Suprapubic skin (tissue), 4 donors: ENCODE results near the gene PELO. TPM values are rescaled to one million over a fixed set of nuclear protein-coding genes. Genes with fewer than 3 reads are reported as not detected.

Experiments used
- DNase-seq, 2 donors: peaks; one replicate each; pipeline ENCODE4 v3.0.0-alpha.2; 2019; ENCODE audit warnings: low spot score in 2 of 2
- H3K27ac ChIP-seq: fragments of 200-600 bp; sonication (generic); one replicate; pipeline ENCODE4 v1.5.1; 2019
- H3K27me3 ChIP-seq: fragments of 200-600 bp; sonication (generic); one replicate; pipeline ENCODE4 v1.5.1; 2019
- H3K36me3 ChIP-seq: fragments of 200-600 bp; sonication (generic); one replicate; pipeline ENCODE4 v1.5.1; 2019
- H3K4me1 ChIP-seq: fragments of 200-600 bp; sonication (generic); one replicate; pipeline ENCODE4 v1.5.1; 2019
- H3K4me3 ChIP-seq: fragments of 200-600 bp; sonication (generic); one replicate; pipeline ENCODE4 v1.5.1; 2019; ENCODE audit warnings: mild to moderate bottlenecking
- H3K9me3 ChIP-seq: fragments of 200-600 bp; sonication (generic); one replicate; pipeline ENCODE4 v1.5.1; 2019
- CTCF ChIP-seq, 2 donors: fragments of 200-600 bp in 1 of 2; fragments of 450-650 bp in 1 of 2; sonication (generic) in 1 of 2; IDR thresholded peaks; one replicate each; pipeline ENCODE4 v1.5.1; 2016 to 2019; ENCODE audit warnings: antibody characterized with exemption in 2 of 2, mild to moderate bottlenecking in 1 of 2, moderate library complexity in 1 of 2
- EP300 ChIP-seq: sonication (generic); formaldehyde crosslinking; IDR thresholded peaks from one replicate; pipeline ENCODE4 v1.6.1; 2017; ENCODE audit warnings: antibody characterized with exemption
- POLR2A ChIP-seq, 2 donors: fragments of 450-650 bp; IDR thresholded peaks; one replicate each; pipeline ENCODE4 v1.6.1; 2017; ENCODE audit warnings: antibody characterized with exemption in 2 of 2, mild to moderate bottlenecking in 2 of 2, moderate library complexity in 2 of 2
- POLR2AphosphoS5 ChIP-seq, 3 donors: sonication (generic); formaldehyde crosslinking; IDR thresholded peaks; one replicate each; pipeline ENCODE4 v1.6.1; 2017; ENCODE audit warnings: antibody characterized with exemption in 3 of 3
- WGBS: methylation state at CpG from one replicate; pipeline ENCODE4 v1.1.5; 2018; 5-methylcytosine and 5-hydroxymethylcytosine counted together
- total RNA-seq, 4 donors: library from RNA; depleted of rRNA; stranded (reverse); fragments of >200 nt; gene quantifications; one replicate each; pipeline ENCODE4 v1.1.0, GENCODE V29; 2016

Gene PELO
- total RNA-seq, 4 donors from 2014 or later = 9.8 to 17.5 (median 11.2) TPM

- WGBS = 38% methylated on average over 2 of the region's 2 CpGs
- no peak overlapping the region for H3K27ac ChIP-seq
- peaks cover 47% of the 10 kb centered on the region for H3K4me1 ChIP-seq
- H3K4me3 ChIP-seq = no peak overlapping the region
- no peaks in the 10 kb centered on the region for H3K9me3 ChIP-seq
- no peak for DNase-seq
- no peaks in the 10 kb centered on the region for H3K27me3 ChIP-seq
- TF ChIP-seq EP300 = no peak
- no peak for TF ChIP-seq POLR2A (IDR thresholded peaks at IDR 0.05)
- no peak for TF ChIP-seq POLR2AphosphoS5 (IDR thresholded peaks at IDR 0.05)
- TF ChIP-seq CTCF (IDR thresholded peaks at IDR 0.05) = no peak
- peaks cover 3% of the 10 kb centered on the region for H3K36me3 ChIP-seq
Observed at GRCh38 chr5:52804387-52804791, 16.7 kb downstream of the PELO start.

GRCh38 chr5:52804981-52805380, 17.3 kb downstream of the PELO start:
- no peaks in the 10 kb centered on the region for H3K9me3 ChIP-seq
- H3K4me1 ChIP-seq = peaks cover 45% of the 10 kb centered on the region
- H3K27me3 ChIP-seq = no peaks in the 10 kb centered on the region
- no peak for DNase-seq
- 74% methylated on average over 2 of the region's 2 CpGs for WGBS
- TF ChIP-seq CTCF (IDR thresholded peaks at IDR 0.05) = no peak
- no peak for TF ChIP-seq POLR2AphosphoS5 (IDR thresholded peaks at IDR 0.05)
- TF ChIP-seq EP300 = no peak
- TF ChIP-seq POLR2A (IDR thresholded peaks at IDR 0.05) = no peak
- no peak overlapping the region for H3K27ac ChIP-seq
- H3K4me3 ChIP-seq = no peak overlapping the region
- H3K36me3 ChIP-seq = peaks cover 3% of the 10 kb centered on the region

DNA sequence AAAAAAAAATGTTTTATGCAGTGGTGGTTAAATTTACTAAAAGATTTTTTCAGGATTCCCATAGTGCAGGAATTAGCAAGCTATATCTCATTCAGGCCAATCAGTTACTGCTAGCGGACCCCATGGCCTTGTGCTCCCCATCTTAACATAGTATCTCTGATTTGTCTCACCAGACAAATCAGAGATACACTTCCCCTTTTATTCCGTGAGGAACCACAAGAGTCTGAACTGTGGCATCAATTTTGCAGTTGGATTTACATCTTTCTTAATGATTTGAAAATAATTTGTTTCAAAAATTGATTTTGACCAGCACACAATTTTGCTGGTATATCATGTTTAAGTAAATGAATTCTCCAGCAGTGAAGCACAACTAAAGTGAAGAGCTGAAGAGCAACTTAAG, 17.9 kb downstream of the PELO start:
- WGBS = 80% methylated on average over 2 of the region's 2 CpGs
- peaks cover 3% of the 10 kb centered on the region for H3K36me3 ChIP-seq
- H3K27ac ChIP-seq = no peak overlapping the region
- H3K4me1 ChIP-seq = peaks cover 39% of the 10 kb centered on the region
- DNase-seq = no peak
- TF ChIP-seq EP300 (no peak), CTCF (IDR thresholded peaks at IDR 0.05) (no peak), POLR2A (IDR thresholded peaks at IDR 0.05) (no peak), POLR2AphosphoS5 (IDR thresholded peaks at IDR 0.05) (no peak)
- H3K27me3 ChIP-seq = no peaks in the 10 kb centered on the region
- H3K9me3 ChIP-seq = no peaks in the 10 kb centered on the region
- H3K4me3 ChIP-seq = no peak overlapping the region

GRCh38 chr5:52807037-52807436, 19.3 kb downstream of the PELO start:
- Histone ChIP-seq H3K27me3 (no peaks in the 10 kb centered on the region), H3K4me1 (peaks cover 24% of the 10 kb centered on the region), H3K4me3 (no peak overlapping the region), H3K27ac (no peak overlapping the region), H3K36me3 (peaks cover 3% of the 10 kb centered on the region), H3K9me3 (no peaks in the 10 kb centered on the region)
- DNase-seq = no peak
- TF ChIP-seq POLR2A (IDR thresholded peaks at IDR 0.05) (no peak), EP300 (no peak), CTCF (IDR thresholded peaks at IDR 0.05) (no peak), POLR2AphosphoS5 (IDR thresholded peaks at IDR 0.05) (no peak)

- DNase-seq = no peak
- H3K4me3 ChIP-seq = no peak overlapping the region
- no peaks in the 10 kb centered on the region for H3K9me3 ChIP-seq
- no peak overlapping the region for H3K27ac ChIP-seq
- H3K4me1 ChIP-seq = peaks cover 18% of the 10 kb centered on the region
- H3K36me3 ChIP-seq = peaks cover 3% of the 10 kb centered on the region
- TF ChIP-seq POLR2AphosphoS5 (IDR thresholded peaks at IDR 0.05) = no peak
- TF ChIP-seq POLR2A (IDR thresholded peaks at IDR 0.05) = no peak
- TF ChIP-seq CTCF (IDR thresholded peaks at IDR 0.05) = no peak
- TF ChIP-seq EP300 = no peak
- no peaks in the 10 kb centered on the region for H3K27me3 ChIP-seq
Observed at GRCh38 chr5:52807723-52808122, 20.0 kb downstream of the PELO start.
